Suprapubic skin (tissue), 4 donors: Measurements from ENCODE around the gene SUFU.

ENCODE experiments used
- EP300 ChIP-seq: sonication (generic); formaldehyde crosslinking; IDR thresholded peaks from one replicate; pipeline ENCODE4 v1.6.1; 2017; ENCODE audit warnings: antibody characterized with exemption
- POLR2A ChIP-seq, 2 donors: fragments of 450-650 bp; IDR thresholded peaks; one replicate each; pipeline ENCODE4 v1.6.1; 2017; ENCODE audit warnings: antibody characterized with exemption in 2 of 2, mild to moderate bottlenecking in 2 of 2, moderate library complexity in 2 of 2
- POLR2AphosphoS5 ChIP-seq, 3 donors: sonication (generic); formaldehyde crosslinking; IDR thresholded peaks; one replicate each; pipeline ENCODE4 v1.6.1; 2017; ENCODE audit warnings: antibody characterized with exemption in 3 of 3
- TF ChIP-seq, protein P1 (sequence below), 2 donors: fragments of 200-600 bp in 1 of 2; fragments of 450-650 bp in 1 of 2; sonication (generic) in 1 of 2; IDR thresholded peaks; one replicate each; pipeline ENCODE4 v1.5.1; 2016 to 2019; ENCODE audit warnings: antibody characterized with exemption in 2 of 2, mild to moderate bottlenecking in 1 of 2, moderate library complexity in 1 of 2

GRCh38 chr10:102673236-102673818, 169.6 kb downstream of the SUFU start:
- TF ChIP-seq, protein P1, sequence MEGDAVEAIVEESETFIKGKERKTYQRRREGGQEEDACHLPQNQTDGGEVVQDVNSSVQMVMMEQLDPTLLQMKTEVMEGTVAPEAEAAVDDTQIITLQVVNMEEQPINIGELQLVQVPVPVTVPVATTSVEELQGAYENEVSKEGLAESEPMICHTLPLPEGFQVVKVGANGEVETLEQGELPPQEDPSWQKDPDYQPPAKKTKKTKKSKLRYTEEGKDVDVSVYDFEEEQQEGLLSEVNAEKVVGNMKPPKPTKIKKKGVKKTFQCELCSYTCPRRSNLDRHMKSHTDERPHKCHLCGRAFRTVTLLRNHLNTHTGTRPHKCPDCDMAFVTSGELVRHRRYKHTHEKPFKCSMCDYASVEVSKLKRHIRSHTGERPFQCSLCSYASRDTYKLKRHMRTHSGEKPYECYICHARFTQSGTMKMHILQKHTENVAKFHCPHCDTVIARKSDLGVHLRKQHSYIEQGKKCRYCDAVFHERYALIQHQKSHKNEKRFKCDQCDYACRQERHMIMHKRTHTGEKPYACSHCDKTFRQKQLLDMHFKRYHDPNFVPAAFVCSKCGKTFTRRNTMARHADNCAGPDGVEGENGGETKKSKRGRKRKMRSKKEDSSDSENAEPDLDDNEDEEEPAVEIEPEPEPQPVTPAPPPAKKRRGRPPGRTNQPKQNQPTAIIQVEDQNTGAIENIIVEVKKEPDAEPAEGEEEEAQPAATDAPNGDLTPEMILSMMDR (IDR thresholded peaks at IDR 0.05) = no peak
- no peak for TF ChIP-seq POLR2A (IDR thresholded peaks at IDR 0.05)
- TF ChIP-seq POLR2AphosphoS5 (IDR thresholded peaks at IDR 0.05) = no peak
- TF ChIP-seq EP300 = no peak
